SK-N-SH treated with all-trans-retinoic acid at 6 μM for 48 hours (cell line): ENCODE data around the gene KCNIP1.

Experiments
- ATAC-seq: fragments of 200-7000 bp; cut with Tn5 transposase; 3 replicates; pipeline ENCODE4 v1.9.1; 2020; ENCODE audit warnings: mild to moderate bottlenecking, moderate library complexity
- ARNTL ChIP-seq: fragments of 450-650 bp; formaldehyde crosslinking; IDR thresholded peaks from 2 replicates; pipeline ENCODE4 v1.5.0; 2020; ENCODE audit warnings: low read depth, mild to moderate bottlenecking, moderate library complexity, borderline replicate concordance
- BACH2 ChIP-seq: fragments of 250-450 bp; sonication (Bioruptor Pico); IDR thresholded peaks from 2 replicates; pipeline ENCODE4 v1.9.0; 2021; ENCODE audit warnings: mild to moderate bottlenecking, borderline replicate concordance
- CSDC2 ChIP-seq: fragments of 250-450 bp; sonication (Bioruptor Pico); IDR thresholded peaks from 2 replicates; pipeline ENCODE4 v1.5.0; 2020; ENCODE audit warnings: mild to moderate bottlenecking, moderate library complexity
- ESRRG ChIP-seq: fragments of 250-450 bp; sonication (Bioruptor Pico); IDR thresholded peaks from 2 replicates; pipeline ENCODE4 v1.6.1; 2021; ENCODE audit warnings: mild to moderate bottlenecking
- GLIS3 ChIP-seq: fragments of 250-450 bp; sonication (Bioruptor Pico); IDR thresholded peaks from 2 replicates; pipeline ENCODE4 v1.5.0; 2020; ENCODE audit warnings: mild to moderate bottlenecking, moderate library complexity
- ISL1 ChIP-seq: fragments of 250-450 bp; sonication (Bioruptor Pico); IDR thresholded peaks from 2 replicates; pipeline ENCODE4 v2.1.2; 2022; ENCODE audit warnings: mild to moderate bottlenecking, moderate library complexity
- OSR1 ChIP-seq: fragments of 250-450 bp; sonication (Bioruptor Pico); IDR thresholded peaks from 2 replicates; pipeline ENCODE4 v1.8.0; 2022; ENCODE audit warnings: moderate library complexity, mild to moderate bottlenecking, inconsistent platforms
- RARB ChIP-seq: fragments of 250-450 bp; sonication (Bioruptor Pico); IDR thresholded peaks from 2 replicates; pipeline ENCODE4 v1.8.0; 2021; ENCODE audit warnings: mild to moderate bottlenecking, moderate library complexity
- TCF4 ChIP-seq: fragments of 250-450 bp; sonication (Bioruptor Pico); IDR thresholded peaks from 2 replicates; pipeline ENCODE4 v1.8.0; 2021; ENCODE audit warnings: mild to moderate bottlenecking, moderate library complexity, borderline replicate concordance
- TOX ChIP-seq: fragments of 250-450 bp; sonication (Bioruptor Pico); IDR thresholded peaks from 2 replicates; pipeline ENCODE4 v1.8.0; 2021; ENCODE audit warnings: mild to moderate bottlenecking, moderate library complexity, borderline replicate concordance
- ZC3H10 ChIP-seq: fragments of 250-450 bp; sonication (Bioruptor Pico); IDR thresholded peaks from 2 replicates; pipeline ENCODE4 v1.5.1; 2021; ENCODE audit warnings: mild to moderate bottlenecking, moderate library complexity
- ZFP3 ChIP-seq: fragments of 250-450 bp; sonication (Bioruptor Pico); IDR thresholded peaks from 2 replicates; pipeline ENCODE4 v1.5.0; 2020; ENCODE audit warnings: mild to moderate bottlenecking, moderate library complexity
- ZFP30 ChIP-seq: fragments of 450-650 bp; formaldehyde crosslinking; IDR thresholded peaks from 2 replicates; pipeline ENCODE4 v1.5.0; 2022; ENCODE audit warnings: mild to moderate bottlenecking, moderate library complexity
- ZNF565 ChIP-seq: fragments of 450-650 bp; formaldehyde crosslinking; conservative IDR thresholded peaks from 2 replicates; pipeline ENCODE4 v1.5.0; 2020; ENCODE audit warnings: low read depth, mild to moderate bottlenecking, moderate library complexity
- ZNF70 ChIP-seq: fragments of 450-650 bp; formaldehyde crosslinking; IDR thresholded peaks from 2 replicates; pipeline ENCODE4 v1.5.0; 2020; ENCODE audit warnings: mild to moderate bottlenecking, moderate library complexity
- ZNF8 ChIP-seq: fragments of 450-650 bp; formaldehyde crosslinking; IDR thresholded peaks from 2 replicates; pipeline ENCODE4 v1.5.0; 2020; ENCODE audit warnings: mild to moderate bottlenecking, moderate library complexity
- TF ChIP-seq, protein P1 (sequence below): fragments of 250-450 bp; sonication (Bioruptor Pico); IDR thresholded peaks from 2 replicates; pipeline ENCODE4 v1.5.1; 2020; ENCODE audit warnings: low read depth, mild to moderate bottlenecking, moderate library complexity
- TF ChIP-seq, protein P2 (sequence below): fragments of 250-450 bp; sonication (Bioruptor Pico); IDR thresholded peaks from 2 replicates; pipeline ENCODE4 v1.8.0; 2021; ENCODE audit warnings: low read depth, mild to moderate bottlenecking, moderate library complexity, borderline replicate concordance
- TF ChIP-seq, protein P3 (sequence below): fragments of 250-450 bp; sonication (Bioruptor Pico); IDR thresholded peaks from 2 replicates; pipeline ENCODE4 v1.8.0; 2020; ENCODE audit warnings: mild to moderate bottlenecking, moderate library complexity, borderline replicate concordance
- TF ChIP-seq, protein P4 (sequence below): fragments of 250-450 bp; sonication (Bioruptor Pico); IDR thresholded peaks from 2 replicates; pipeline ENCODE4 v1.5.0; 2020; ENCODE audit warnings: mild to moderate bottlenecking, moderate library complexity
- TF ChIP-seq, protein P5 (sequence below): fragments of 250-450 bp; sonication (Bioruptor Pico); IDR thresholded peaks from 2 replicates; pipeline ENCODE4 v1.5.1; 2021; ENCODE audit warnings: mild to moderate bottlenecking, moderate library complexity

KCNIP1 gene

DNA sequence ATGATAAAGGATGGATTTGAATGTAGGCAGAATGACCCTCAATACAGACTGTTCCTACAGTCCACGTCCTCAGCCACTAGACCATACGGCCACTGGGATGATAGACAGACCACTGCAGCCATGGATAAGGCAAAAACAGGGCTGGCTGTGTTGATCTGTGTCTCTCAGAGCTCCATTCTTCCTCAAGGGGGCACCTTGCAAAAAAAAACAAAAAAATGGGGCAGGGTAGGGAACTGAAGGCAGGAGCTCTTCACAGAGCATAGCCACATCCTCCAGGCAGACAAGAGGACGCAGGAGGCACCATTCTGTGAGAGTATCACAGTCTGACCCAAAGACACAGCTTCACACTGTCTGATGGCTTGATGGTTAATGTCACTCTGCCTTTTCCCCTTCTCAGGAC lies 218.5 kb downstream of the KCNIP1 start:
- no peak for ATAC-seq
- no peak for TF ChIP-seq ESRRG (CRISPR knock-in tag)
- TF ChIP-seq, protein P1, sequence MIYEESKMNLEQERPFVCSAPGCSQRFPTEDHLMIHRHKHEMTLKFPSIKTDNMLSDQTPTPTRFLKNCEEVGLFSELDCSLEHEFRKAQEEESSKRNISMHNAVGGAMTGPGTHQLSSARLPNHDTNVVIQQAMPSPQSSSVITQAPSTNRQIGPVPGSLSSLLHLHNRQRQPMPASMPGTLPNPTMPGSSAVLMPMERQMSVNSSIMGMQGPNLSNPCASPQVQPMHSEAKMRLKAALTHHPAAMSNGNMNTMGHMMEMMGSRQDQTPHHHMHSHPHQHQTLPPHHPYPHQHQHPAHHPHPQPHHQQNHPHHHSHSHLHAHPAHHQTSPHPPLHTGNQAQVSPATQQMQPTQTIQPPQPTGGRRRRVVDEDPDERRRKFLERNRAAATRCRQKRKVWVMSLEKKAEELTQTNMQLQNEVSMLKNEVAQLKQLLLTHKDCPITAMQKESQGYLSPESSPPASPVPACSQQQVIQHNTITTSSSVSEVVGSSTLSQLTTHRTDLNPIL = no peak
- TF ChIP-seq ISL1 (CRISPR knock-in tag) = no peak
- TF ChIP-seq TCF4 = no peak
- no peak for TF ChIP-seq GLIS3 (CRISPR knock-in tag)
- no peak for TF ChIP-seq TOX (CRISPR knock-in tag)
- TF ChIP-seq, protein P2, sequence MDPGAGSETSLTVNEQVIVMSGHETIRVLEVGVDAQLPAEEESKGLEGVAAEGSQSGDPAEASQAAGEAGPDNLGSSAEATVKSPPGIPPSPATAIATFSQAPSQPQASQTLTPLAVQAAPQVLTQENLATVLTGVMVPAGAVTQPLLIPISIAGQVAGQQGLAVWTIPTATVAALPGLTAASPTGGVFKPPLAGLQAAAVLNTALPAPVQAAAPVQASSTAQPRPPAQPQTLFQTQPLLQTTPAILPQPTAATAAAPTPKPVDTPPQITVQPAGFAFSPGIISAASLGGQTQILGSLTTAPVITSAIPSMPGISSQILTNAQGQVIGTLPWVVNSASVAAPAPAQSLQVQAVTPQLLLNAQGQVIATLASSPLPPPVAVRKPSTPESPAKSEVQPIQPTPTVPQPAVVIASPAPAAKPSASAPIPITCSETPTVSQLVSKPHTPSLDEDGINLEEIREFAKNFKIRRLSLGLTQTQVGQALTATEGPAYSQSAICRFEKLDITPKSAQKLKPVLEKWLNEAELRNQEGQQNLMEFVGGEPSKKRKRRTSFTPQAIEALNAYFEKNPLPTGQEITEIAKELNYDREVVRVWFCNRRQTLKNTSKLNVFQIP (CRISPR knock-in tag) = no peak
- no peak for TF ChIP-seq ZFP30 (CRISPR knock-in tag)
- no peak for TF ChIP-seq ZNF70
- TF ChIP-seq, protein P3, sequence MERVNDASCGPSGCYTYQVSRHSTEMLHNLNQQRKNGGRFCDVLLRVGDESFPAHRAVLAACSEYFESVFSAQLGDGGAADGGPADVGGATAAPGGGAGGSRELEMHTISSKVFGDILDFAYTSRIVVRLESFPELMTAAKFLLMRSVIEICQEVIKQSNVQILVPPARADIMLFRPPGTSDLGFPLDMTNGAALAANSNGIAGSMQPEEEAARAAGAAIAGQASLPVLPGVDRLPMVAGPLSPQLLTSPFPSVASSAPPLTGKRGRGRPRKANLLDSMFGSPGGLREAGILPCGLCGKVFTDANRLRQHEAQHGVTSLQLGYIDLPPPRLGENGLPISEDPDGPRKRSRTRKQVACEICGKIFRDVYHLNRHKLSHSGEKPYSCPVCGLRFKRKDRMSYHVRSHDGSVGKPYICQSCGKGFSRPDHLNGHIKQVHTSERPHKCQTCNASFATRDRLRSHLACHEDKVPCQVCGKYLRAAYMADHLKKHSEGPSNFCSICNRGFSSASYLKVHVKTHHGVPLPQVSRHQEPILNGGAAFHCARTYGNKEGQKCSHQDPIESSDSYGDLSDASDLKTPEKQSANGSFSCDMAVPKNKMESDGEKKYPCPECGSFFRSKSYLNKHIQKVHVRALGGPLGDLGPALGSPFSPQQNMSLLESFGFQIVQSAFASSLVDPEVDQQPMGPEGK (CRISPR knock-in tag) = no peak
- TF ChIP-seq ZC3H10 (CRISPR knock-in tag) = no peak
- TF ChIP-seq ZNF565 = no peak
- no peak for TF ChIP-seq OSR1
- TF ChIP-seq, protein P4, sequence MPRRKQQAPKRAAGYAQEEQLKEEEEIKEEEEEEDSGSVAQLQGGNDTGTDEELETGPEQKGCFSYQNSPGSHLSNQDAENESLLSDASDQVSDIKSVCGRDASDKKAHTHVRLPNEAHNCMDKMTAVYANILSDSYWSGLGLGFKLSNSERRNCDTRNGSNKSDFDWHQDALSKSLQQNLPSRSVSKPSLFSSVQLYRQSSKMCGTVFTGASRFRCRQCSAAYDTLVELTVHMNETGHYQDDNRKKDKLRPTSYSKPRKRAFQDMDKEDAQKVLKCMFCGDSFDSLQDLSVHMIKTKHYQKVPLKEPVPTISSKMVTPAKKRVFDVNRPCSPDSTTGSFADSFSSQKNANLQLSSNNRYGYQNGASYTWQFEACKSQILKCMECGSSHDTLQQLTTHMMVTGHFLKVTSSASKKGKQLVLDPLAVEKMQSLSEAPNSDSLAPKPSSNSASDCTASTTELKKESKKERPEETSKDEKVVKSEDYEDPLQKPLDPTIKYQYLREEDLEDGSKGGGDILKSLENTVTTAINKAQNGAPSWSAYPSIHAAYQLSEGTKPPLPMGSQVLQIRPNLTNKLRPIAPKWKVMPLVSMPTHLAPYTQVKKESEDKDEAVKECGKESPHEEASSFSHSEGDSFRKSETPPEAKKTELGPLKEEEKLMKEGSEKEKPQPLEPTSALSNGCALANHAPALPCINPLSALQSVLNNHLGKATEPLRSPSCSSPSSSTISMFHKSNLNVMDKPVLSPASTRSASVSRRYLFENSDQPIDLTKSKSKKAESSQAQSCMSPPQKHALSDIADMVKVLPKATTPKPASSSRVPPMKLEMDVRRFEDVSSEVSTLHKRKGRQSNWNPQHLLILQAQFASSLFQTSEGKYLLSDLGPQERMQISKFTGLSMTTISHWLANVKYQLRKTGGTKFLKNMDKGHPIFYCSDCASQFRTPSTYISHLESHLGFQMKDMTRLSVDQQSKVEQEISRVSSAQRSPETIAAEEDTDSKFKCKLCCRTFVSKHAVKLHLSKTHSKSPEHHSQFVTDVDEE = no peak
- no peak for TF ChIP-seq RARB (CRISPR knock-in tag)
- no peak for TF ChIP-seq ZNF8 (CRISPR knock-in tag)
- no peak for TF ChIP-seq CSDC2 (CRISPR knock-in tag)
- TF ChIP-seq BACH2 (CRISPR knock-in tag) = no peak
- TF ChIP-seq, all 23 proteins: peak for 0

DNA sequence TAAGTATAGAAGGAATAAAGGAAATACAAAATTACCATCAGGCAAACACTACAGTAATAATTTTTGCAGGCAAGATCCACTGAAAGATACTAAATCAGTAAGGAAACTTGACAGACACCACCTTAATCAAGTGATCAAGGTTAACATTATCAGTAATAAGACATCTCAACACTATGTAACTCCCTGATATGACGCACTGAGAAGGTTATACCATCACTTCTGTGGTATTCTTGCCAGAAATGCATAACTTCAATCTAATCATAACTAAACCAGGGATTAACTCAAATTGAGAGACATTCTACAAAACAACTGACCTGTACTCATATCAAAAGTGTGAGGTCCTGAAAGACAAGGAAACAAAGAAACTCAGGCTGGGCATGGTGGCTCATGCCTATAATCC lies 227.2 kb downstream of the KCNIP1 start:
- no peak for ATAC-seq
- no peak for TF ChIP-seq BACH2 (CRISPR knock-in tag)
- TF ChIP-seq RARB (CRISPR knock-in tag) = no peak
- TF ChIP-seq, protein P1 = no peak
- no peak for TF ChIP-seq ZNF70
- TF ChIP-seq, protein P4 = no peak
- no peak for TF ChIP-seq ISL1 (CRISPR knock-in tag)
- no peak for TF ChIP-seq OSR1
- TF ChIP-seq TOX (CRISPR knock-in tag) = no peak
- no peak for TF ChIP-seq ZC3H10 (CRISPR knock-in tag)
- TF ChIP-seq ESRRG (CRISPR knock-in tag) = no peak
- TF ChIP-seq ZFP30 (CRISPR knock-in tag) = no peak
- TF ChIP-seq ZFP3 = no peak
- no peak for TF ChIP-seq ARNTL (CRISPR knock-in tag)
- TF ChIP-seq, protein P3 (CRISPR knock-in tag) = no peak
- TF ChIP-seq ZNF8 (CRISPR knock-in tag) = no peak
- no peak for TF ChIP-seq GLIS3 (CRISPR knock-in tag)
- TF ChIP-seq, protein P5, sequence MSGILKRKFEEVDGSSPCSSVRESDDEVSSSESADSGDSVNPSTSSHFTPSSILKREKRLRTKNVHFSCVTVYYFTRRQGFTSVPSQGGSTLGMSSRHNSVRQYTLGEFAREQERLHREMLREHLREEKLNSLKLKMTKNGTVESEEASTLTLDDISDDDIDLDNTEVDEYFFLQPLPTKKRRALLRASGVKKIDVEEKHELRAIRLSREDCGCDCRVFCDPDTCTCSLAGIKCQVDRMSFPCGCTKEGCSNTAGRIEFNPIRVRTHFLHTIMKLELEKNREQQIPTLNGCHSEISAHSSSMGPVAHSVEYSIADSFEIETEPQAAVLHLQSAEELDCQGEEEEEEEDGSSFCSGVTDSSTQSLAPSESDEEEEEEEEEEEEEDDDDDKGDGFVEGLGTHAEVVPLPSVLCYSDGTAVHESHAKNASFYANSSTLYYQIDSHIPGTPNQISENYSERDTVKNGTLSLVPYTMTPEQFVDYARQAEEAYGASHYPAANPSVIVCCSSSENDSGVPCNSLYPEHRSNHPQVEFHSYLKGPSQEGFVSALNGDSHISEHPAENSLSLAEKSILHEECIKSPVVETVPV (CRISPR knock-in tag) = no peak
- TF ChIP-seq, protein P2 (CRISPR knock-in tag) = no peak
